K562 (cell line): ENCODE results near the gene ARID3A. TPM values are rescaled to one million over a fixed set of nuclear protein-coding genes. Genes with fewer than 3 reads are reported as not detected.

Experiments
- ARHGAP35 ChIP-seq: fragments of 450-650 bp; IDR thresholded peaks from 2 replicates; pipeline ENCODE4 v1.6.1; 2018; ENCODE audit not compliant: partially characterized antibody
- CBX8 ChIP-seq: fragments of 200-600 bp; sonication (generic); IDR thresholded peaks from 2 replicates; pipeline ENCODE4 v1.6.1; 2012; ENCODE audit warnings: borderline replicate concordance, mixed run types, low read depth, mild to moderate bottlenecking, moderate library complexity, mixed read lengths, low read length, control low read depth, inconsistent platforms; ENCODE audit not compliant: poor library complexity, severe bottlenecking; ENCODE audit errors: extremely low read depth
- CREB5 ChIP-seq: fragments of 250-450 bp; sonication (Bioruptor Pico); IDR thresholded peaks from 2 replicates; pipeline ENCODE4 v1.5.0; 2020; ENCODE audit warnings: mild to moderate bottlenecking
- E2F3 ChIP-seq: fragments of 250-450 bp; sonication (Bioruptor Pico); IDR thresholded peaks from 2 replicates; pipeline ENCODE4 v1.4.0; 2020; ENCODE audit warnings: mild to moderate bottlenecking
- MAX ChIP-seq: sonication (generic); formaldehyde crosslinking; IDR thresholded peaks from 2 replicates; pipeline ENCODE4 v1.9.0; 2022; ENCODE audit warnings: mild to moderate bottlenecking, missing genetic modification reagents
- MEF2A ChIP-seq: IDR thresholded peaks from 2 replicates; pipeline ENCODE4 v1.6.1; 2011; ENCODE audit warnings: low read depth, mild to moderate bottlenecking, low read length, moderate library complexity; ENCODE audit not compliant: control insufficient read depth
- NKRF ChIP-seq: fragments of 450-650 bp; IDR thresholded peaks from 2 replicates; pipeline ENCODE4 v1.6.1; 2016; ENCODE audit warnings: borderline replicate concordance
- PHF8 ChIP-seq: fragments of 200-600 bp; sonication (generic); IDR thresholded peaks from 2 replicates; pipeline ENCODE4 v1.6.1; 2012; ENCODE audit warnings: mixed run types, mild to moderate bottlenecking, inconsistent platforms, low read length, moderate library complexity, borderline replicate concordance
- PREB ChIP-seq: sonication (generic); formaldehyde crosslinking; IDR thresholded peaks from 2 replicates; pipeline ENCODE4 v1.8.1; 2023; ENCODE audit warnings: mild to moderate bottlenecking, missing genetic modification reagents
- RREB1 ChIP-seq: fragments of 250-450 bp; sonication (Bioruptor Pico); IDR thresholded peaks from 2 replicates; pipeline ENCODE4 v1.4.0; 2020
- SIN3A ChIP-seq, 2 experiments: fragments of 150-350 bp in 1 of 2; IDR thresholded peaks; 2 replicates each; pipeline ENCODE4 v1.6.1; 2011 to 2016; ENCODE audit warnings: borderline replicate concordance in 2 of 2, low read depth in 2 of 2, low read length in 2 of 2, mild to moderate bottlenecking in 2 of 2, moderate library complexity in 2 of 2; ENCODE audit not compliant: control insufficient read depth in 1 of 2
- SMAD2 ChIP-seq: fragments of 150-350 bp; IDR thresholded peaks from 2 replicates; pipeline ENCODE4 v1.6.1; 2014; ENCODE audit warnings: low read depth, mild to moderate bottlenecking, low read length
- ZNF274 ChIP-seq: IDR thresholded peaks from 2 replicates; pipeline ENCODE4 v1.6.1; 2011; ENCODE audit warnings: low read depth, mild to moderate bottlenecking, low read length, moderate library complexity, borderline replicate concordance
- ZNF324 ChIP-seq: fragments of 250-450 bp; sonication (Bioruptor Pico); IDR thresholded peaks from 2 replicates; pipeline ENCODE4 v1.4.0; 2020; ENCODE audit warnings: mild to moderate bottlenecking
- ZNF780A ChIP-seq: fragments of 250-450 bp; sonication (Bioruptor Pico); IDR thresholded peaks from 2 replicates; pipeline ENCODE4 v1.5.0; 2021; ENCODE audit warnings: mild to moderate bottlenecking
- polyA plus RNA-seq, 8 experiments: library from polyadenylated mRNA; depleted of rRNA in 4 of 8; stranded (reverse) in 5 of 8; unstranded in 3 of 8; fragments of >200 nt; fragmentation: Nextera tagmentation in 2 of 8; fragmentation: Illumina TruSeq in 1 of 8; extraction: Ambion mirVana in 2 of 8; extraction: Trizol in 1 of 8; gene quantifications; 2 replicates each; pipeline versions ENCODE4 v1.2.1 to v1.2.3, GENCODE V29; 2011 to 2014; ENCODE audit warnings: inconsistent platforms in 1 of 8, missing spikeins in 1 of 8
- total RNA-seq, 7 experiments: library from RNA; depleted of rRNA in 6 of 7; stranded (reverse); fragments of >200 nt in 6 of 7; fragmentation: Illumina TruSeq in 2 of 7; extraction: Trizol in 2 of 7; gene quantifications; 2 replicates each; pipeline versions ENCODE4 v1.2.1 to v1.2.3, GENCODE V29; 2011 to 2021; ENCODE audit warnings: low replicate concordance in 1 of 7

ARID3A gene
- total and polyA plus RNA-seq, 9 of the 15 experiments (the other 6 are each of a cell fraction or from before 2014, with no cell fraction given), result 1.4 to 118 (median 31.2) TPM

GRCh38 chr19:954672-955494 is 29.0 kb downstream of the ARID3A start (continued):
- TF ChIP-seq SIN3A (IDR thresholded peaks at IDR 0.05; ENCODE audit: borderline replicate concordance in 2 of 2, control insufficient read depth in 1 of 2, low read depth in 2 of 2, low read length in 2 of 2), result 0 out of 4 replicates have a peak, but pooled peaks of 1 of the 2 experiments have one; percentile 11
- no peak for TF ChIP-seq CREB5
- TF ChIP-seq SMAD2, result no peak
- TF ChIP-seq PHF8, result peak; percentile 26; the same call in 1 of the 2 replicates
- TF ChIP-seq ARHGAP35, result no peak
- TF ChIP-seq ZNF274, result no peak
- TF ChIP-seq CBX8, result no peak
- no peak for TF ChIP-seq ZNF324 (CRISPR knock-in tag)
- no peak for TF ChIP-seq PREB (CRISPR knock-in tag)
- no peak for TF ChIP-seq MAX
- TF ChIP-seq NKRF, result no peak
- TF ChIP-seq E2F3 (CRISPR knock-in tag), result no peak
- 0 out of 2 replicates have a peak, but pooled peaks have one; percentile 47 for TF ChIP-seq RREB1
- no peak for TF ChIP-seq MEF2A
- no peak for TF ChIP-seq ZNF780A (CRISPR knock-in tag)
